ENCODE measurements around the gene AQP10.
"Not testable (repeated sequence)": the region's sequence is repeated elsewhere in the genome, so short reads cannot be mapped to it uniquely, and the experiment has no call there.

DNA sequence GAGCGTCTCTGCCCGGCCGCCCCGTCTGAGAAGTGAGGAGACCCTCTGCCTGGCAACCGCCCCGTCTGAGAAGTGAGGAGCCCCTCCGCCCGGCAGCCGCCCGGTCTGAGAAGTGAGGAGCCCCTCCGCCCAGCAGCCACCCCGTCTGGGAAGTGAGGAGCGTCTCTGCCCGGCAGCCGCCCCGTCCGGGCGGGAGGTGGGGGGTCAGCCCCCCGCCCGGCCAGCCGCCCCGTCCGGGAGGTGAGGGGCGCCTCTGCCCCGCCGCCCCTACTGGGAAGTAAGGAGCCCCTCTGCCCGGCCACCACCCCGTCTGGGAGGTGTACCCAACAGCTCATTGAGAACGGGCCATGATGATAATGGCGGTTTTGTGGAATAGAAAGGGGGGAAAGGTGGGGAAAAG lies 33.3 kb upstream of the AQP10 start:
- TF ChIP-seq, protein P1, sequence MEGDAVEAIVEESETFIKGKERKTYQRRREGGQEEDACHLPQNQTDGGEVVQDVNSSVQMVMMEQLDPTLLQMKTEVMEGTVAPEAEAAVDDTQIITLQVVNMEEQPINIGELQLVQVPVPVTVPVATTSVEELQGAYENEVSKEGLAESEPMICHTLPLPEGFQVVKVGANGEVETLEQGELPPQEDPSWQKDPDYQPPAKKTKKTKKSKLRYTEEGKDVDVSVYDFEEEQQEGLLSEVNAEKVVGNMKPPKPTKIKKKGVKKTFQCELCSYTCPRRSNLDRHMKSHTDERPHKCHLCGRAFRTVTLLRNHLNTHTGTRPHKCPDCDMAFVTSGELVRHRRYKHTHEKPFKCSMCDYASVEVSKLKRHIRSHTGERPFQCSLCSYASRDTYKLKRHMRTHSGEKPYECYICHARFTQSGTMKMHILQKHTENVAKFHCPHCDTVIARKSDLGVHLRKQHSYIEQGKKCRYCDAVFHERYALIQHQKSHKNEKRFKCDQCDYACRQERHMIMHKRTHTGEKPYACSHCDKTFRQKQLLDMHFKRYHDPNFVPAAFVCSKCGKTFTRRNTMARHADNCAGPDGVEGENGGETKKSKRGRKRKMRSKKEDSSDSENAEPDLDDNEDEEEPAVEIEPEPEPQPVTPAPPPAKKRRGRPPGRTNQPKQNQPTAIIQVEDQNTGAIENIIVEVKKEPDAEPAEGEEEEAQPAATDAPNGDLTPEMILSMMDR (IDR thresholded peaks at IDR 0.05), result not testable (repeated sequence)
- not testable (repeated sequence) for TF ChIP-seq POLR2A (IDR thresholded peaks at IDR 0.05)
